Bone marrow (tissue), 2 donors: ENCODE results near the gene MVP.

Source experiments
- DNase-seq, 2 donors: peaks; one replicate each; lab custom pipeline; 2025; lab: John Stamatoyannopoulos, UW

The MVP gene

DNA sequence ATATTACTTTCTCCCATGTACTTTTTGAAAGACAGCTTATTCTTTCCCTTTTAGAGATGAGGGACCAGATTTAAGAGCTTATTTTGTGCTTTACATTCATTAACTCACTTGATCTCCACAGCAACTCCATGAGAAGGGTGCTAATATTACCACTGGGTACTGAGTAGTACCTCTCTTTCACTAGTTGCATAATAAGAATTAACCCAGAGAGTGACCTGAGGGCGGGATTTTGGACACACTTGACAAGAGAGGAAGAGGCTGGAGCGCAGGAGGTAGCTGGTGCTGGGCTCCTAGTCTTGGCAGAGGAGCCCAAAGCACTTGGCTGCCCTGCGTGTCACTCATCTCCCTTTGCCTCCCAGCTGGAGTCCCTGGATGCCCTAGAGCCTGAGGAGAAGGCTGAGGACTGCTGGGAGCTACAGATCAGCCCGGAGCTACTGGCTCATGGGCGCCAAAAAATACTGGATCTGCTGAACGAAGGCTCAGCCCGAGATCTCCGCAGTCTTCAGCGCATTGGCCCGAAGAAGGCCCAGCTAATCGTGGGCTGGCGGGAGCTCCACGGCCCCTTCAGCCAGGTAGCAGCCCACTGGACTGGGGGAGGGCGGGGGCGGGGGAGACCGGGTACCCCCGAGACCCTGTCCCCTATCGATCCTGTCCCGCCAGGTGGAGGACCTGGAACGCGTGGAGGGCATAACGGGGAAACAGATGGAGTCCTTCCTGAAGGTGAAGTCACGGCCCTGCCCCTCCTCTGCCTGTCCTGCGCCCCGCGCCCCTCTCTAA, 15.6 kb upstream of the MVP start:
- no peak for DNase-seq

DNA sequence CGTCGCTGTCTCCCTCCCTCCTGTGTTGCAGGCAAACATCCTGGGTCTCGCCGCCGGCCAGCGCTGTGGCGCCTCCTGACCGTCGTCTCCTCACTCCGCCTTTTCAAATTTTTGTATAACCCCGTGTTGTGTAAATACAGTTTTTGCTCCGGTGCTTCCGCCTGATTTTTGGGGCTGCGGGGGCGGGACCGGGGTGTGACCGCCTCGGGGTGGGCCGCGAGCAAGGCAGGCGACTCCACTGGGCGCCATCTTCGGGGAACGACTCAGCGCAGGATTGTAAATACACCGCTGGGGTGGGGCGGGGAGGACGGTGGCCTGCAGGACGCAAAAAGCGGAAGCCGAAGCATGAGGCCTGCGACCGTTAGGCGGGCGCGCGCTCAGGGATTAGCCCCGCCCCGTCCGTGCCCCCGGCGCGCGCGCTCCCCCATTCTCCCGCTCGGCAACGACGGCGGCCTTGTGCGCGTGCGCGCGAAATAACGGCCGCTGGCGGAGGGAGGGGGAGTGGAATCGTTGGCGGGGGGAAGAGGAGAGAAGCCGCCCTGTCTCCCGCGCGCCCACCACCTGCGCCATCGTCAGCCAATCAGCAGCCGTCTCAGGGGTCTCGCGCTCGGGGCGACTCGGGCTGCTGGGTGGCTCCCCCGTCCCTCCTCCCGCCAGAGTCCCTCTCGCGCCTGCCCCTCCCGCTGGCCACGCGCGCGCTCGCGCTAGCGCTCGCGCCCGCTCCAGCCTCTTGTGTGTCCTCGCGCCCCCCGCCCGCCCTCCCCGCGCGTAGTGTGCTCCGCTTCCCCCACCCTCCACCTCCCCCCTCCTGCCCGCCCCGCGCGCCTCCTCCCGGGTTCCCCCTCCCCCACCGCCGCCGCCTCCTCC, 14.8 kb upstream of the MVP start:
- peak; percentile 90 to 93 for DNase-seq

DNA sequence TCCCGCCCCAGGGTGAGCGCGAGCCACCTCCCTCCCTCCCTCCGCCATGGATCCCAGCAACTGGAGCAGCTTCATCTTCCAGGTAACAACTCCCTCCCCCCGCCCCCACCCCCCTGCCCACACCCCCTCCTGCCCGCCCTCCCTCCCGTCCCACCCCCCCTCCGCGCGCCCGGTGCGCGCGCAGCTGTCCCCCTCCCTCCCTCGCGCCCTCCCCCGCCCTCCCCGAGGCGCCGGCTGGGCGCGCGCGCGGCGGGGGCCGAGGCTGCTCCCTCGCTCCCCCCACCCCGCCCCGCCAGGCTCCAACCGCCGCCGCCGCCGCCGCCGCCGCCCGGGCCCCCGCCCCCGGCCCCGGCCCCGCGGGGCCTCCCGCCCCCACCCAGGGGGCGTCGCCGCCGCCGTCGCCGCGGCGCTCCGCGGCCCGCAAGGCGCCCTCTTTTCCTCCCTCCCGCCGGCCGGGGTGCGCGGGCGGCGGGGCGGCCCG, 14.1 kb upstream of the MVP start, which contains the start of gene MAZ:
Gene MAZ, plus strand, starts transcription at position 431 of the 481 bp plus-strand sequence. CDS start 173 bp downstream, outside the sequence.
- DNase-seq: no peak

DNA sequence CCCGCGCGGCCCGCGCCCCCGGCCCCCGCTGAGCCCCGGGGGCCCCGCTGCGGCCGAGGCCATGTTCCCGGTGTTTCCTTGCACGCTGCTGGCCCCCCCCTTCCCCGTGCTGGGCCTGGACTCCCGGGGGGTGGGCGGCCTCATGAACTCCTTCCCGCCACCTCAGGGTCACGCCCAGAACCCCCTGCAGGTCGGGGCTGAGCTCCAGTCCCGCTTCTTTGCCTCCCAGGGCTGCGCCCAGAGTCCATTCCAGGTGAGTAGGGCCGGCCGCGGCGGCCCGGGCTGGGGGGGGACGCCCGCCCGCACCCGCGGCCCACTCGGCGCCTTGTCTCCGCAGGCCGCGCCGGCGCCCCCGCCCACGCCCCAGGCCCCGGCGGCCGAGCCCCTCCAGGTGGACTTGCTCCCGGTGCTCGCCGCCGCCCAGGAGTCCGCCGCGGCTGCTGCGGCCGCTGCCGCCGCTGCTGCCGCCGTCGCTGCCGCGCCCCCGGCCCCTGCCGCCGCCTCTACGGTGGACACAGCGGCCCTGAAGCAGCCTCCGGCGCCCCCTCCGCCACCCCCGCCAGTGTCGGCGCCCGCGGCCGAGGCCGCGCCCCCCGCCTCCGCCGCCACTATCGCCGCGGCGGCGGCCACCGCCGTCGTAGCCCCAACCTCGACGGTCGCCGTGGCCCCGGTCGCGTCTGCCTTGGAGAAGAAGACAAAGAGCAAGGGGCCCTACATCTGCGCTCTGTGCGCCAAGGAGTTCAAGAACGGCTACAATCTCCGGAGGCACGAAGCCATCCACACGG, 13.4 kb upstream of the MVP start:
- no peak for DNase-seq

DNA sequence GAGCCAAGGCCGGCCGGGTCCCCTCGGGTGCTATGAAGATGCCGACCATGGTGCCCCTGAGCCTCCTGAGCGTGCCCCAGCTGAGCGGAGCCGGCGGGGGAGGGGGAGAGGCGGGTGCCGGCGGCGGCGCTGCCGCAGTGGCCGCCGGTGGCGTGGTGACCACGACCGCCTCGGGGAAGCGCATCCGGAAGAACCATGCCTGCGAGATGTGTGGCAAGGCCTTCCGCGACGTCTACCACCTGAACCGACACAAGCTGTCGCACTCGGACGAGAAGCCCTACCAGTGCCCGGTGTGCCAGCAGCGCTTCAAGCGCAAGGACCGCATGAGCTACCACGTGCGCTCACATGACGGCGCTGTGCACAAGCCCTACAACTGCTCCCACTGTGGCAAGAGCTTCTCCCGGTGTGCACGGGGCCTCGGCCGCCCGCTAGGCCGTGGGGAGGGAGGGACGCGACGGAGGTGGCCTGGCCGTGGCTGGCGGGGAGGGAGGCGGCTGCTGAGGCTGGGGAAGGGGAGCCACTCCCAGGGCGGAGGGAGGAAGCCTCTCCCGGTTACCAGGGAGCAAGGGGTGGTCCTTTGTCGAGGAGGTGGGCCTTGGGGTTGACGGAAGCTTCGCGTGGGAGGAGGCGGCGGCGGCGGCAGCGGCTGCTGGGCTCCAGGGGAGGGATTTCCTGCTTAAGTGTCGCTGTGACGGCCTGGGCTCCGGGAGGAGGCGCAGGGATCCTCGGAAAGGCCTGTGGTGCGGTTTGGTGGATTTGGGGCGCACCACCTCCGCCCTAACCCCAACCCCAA, 12.6 kb upstream of the MVP start:
- peak; percentile 84 to 95 for DNase-seq

DNA sequence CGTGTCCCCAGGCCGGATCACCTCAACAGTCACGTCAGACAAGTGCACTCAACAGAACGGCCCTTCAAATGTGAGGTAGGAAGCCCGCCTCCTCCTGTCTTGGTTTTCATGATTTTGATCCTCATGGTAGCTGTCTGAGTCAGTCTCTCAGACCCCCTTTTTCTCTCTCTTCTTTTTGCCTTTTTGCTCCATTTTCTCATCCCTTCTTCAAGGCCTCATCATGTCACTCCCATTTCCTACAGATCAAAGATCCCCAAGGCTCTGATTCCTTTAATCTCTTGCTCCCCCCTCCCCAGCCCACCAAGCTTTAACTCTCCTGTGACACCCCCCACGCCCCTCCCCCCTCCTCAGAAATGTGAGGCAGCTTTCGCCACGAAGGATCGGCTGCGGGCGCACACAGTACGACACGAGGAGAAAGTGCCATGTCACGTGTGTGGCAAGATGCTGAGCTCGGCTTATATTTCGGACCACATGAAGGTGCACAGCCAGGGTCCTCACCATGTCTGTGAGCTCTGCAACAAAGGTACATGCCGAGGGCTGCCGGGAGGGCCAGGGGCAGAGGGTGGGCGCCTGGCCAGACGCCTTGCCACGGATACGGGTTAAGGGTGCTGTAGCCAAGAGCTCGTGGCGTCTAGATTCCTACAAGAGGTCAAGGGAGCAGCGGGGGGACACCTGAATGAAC, 11.9 kb upstream of the MVP start:
- DNase-seq: no peak

DNA sequence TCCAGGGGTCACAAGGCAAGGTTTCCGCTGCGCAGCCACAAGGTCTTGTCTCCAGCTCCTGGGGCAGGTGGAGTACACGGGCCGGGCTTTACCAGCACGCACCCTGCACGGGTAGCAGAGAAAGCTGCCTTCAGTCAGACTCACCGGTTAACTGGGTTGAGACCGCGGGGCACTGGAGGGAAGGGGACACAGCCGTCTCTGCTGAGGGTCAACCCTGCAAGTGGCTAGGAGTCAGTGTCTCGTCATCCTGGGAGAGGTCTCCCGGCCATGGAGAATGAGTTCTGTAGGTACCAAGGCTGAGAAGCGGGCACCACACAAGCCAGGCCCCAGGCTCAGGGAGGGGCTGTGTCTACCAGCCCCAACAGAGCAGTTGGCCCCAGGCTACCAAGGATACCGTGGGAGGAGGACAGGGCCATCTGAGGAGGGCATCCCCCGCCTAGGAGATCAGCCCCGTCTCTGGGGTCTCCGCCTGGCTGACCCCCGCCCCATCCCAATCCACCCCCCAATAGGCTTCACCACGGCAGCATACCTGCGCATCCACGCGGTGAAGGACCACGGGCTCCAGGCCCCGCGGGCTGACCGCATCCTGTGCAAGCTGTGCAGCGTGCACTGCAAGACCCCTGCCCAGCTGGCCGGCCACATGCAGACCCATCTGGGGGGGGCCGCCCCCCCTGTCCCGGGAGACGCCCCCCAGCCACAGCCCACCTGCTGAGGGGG, 11.1 kb upstream of the MVP start:
- DNase-seq: no peak

DNA sequence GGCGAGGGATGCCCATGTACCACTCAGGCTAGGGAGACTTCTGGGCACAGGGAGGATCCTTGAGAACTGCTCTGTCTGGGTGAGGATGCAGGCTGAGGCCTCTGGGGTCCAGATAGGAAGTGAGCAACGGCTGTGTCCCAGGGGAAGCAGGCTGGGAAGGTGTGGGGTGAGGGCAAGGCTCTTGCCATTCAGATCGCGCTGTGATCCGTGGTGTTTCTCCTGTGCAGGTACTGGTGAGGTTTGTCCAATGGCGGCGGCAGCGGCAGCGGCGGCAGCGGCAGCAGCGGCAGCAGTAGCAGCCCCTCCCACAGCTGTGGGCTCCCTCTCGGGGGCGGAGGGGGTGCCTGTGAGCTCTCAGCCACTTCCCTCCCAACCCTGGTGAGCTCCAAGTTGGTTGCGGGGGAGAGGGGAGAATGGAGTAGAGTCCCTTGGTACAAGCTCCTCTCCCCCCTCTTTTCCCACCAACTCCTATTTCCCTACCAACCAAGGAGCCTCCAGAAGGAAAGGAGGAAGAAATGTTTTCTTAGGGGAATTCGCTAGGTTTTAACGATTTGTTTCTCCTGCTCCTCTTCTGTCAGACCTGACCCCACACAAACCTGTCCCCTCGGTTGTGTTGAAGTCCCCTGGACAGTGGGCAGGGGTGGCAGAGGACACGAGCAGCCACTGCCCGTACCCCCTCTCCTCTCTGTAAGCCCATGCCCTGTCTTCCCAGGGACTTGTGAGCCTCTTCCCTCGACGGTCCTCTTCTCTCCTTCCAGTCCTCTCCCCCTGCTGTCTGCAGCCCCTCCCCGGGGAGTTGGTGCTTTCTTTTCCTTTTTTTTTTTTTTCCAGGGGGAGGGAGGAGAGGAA, 10.2 kb upstream of the MVP start:
- no peak for DNase-seq

DNA sequence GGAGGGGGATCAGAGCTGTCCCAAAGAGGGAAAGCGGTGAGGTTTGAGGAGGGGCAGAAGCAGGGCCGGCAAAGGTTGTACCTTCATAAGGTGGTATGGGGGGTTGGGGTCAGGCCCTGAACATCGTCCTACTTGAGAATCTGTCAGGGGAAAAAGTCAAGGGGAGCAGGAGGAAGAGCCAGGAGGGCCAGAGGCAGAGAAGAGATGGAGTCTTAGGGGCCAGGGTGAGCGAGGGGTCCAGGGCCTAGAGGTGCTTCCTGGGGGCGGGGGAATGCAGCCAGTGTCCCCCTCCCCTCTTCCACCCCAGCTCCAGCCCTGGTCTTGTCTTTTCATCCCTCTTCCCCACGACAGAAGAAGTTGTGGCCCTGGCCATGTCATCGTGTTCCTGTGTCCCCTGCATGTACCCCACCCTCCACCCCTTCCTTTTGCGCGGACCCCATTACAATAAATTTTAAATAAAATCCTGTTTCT, 9.5 kb upstream of the MVP start:
- DNase-seq: no peak

DNA sequence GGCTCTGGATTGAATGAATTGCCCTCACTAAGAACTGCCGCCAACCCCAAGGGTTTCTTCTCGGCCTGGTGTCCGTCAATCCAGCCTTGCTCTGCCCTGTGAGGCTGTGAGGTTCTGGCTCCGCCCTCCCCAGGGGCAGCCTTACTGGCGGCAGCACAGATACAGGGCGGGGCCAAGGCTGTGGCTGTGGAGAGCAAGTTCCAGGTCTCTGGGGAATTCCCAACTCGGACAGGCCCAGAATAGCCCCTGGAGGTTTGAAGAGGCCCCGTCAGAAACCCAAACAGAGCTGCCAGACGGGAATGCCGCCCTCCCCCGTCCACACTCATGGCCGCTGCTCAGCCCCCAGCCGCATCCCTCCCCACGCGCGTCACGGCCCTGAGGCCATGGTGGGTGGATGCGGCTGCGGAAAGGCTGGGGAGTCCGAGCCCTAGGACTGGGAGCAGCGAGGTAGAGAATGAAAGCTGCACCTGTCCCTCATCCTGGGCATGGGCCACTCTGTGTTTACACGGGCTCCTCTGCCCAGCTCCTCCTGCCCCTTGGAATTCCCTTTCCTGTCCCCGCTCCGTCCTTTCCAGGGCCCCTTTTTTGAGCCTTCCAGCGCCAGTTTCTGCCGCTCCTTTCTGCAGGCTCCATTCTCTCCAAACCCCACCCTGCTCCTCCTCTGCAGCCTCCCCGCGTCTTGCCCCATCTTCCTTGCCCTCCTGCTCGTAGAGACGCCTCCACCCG, 8.9 kb upstream of the MVP start:
- peak in 1 of 2 donors; percentile 52 for DNase-seq

DNA sequence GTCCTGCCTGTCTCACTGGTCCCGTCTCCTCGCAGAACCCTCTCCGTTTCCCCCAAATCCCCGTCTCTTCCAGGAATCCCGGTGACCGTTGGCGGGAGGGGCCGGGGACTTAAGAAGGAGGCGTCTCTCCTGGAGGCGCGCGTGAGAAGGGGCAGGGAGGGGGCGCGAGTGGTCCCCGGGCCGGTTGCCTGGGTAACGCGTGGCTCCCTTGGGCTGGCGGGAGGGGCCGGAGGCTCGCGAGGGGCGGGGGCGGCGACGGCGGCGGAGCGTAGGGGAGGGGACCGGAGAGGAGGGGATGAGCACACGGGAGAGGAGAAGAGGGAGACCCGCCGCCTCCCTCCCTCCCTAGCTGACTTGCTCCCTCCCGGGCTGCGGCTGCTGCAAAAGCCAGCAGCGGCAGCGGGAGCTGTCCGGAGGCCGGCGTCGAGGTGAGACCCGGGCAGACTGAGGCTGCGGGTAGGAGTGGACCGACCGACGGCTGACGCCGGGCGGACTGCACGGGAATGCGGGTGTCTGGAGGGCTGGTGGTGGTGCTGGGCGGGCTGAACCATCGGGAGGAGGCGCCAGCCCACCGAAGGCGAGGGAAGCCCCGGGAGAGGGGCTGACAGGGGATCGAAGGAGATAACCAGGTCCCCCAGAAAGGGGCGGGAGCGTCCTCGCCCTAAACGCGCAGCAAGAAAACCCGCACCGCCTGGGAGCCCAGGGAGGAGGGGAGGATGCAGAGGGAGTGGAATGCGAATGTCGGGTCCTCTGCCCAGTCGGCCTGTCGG, 8.2 kb upstream of the MVP start, which contains the start of gene PRRT2:
Gene PRRT2, plus strand, starts transcription at position 298 of the 770 bp plus-strand sequence. CDS start 862 bp downstream, outside the sequence.
- no peak for DNase-seq

DNA sequence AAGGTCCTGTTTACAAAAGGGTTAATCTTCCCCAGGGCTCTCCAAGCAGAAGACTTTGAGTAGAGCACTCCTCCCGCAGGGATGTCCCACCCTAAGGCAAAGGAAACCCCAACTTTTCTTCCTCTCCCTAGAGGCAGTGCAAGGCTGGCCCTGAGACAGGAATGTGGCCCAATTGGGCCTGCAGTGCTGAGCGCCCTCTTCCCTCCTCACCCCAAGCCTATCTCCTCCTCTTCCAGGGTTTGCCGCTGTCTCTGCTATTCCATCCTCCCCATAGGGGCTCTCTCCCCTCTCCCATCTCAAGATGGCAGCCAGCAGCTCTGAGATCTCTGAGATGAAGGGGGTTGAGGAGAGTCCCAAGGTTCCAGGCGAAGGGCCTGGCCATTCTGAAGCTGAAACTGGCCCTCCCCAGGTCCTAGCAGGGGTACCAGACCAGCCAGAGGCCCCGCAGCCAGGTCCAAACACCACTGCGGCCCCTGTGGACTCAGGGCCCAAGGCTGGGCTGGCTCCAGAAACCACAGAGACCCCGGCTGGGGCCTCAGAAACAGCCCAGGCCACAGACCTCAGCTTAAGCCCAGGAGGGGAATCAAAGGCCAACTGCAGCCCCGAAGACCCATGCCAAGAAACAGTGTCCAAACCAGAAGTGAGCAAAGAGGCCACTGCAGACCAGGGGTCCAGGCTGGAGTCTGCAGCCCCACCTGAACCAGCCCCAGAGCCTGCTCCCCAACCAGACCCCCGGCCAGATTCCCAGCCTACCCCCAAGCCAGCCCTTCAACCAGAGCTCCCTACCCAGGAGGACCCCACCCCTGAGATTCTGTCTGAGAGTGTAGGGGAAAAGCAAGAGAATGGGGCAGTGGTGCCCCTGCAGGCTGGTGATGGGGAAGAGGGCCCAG, 7.3 kb upstream of the MVP start:
- DNase-seq: no peak

DNA sequence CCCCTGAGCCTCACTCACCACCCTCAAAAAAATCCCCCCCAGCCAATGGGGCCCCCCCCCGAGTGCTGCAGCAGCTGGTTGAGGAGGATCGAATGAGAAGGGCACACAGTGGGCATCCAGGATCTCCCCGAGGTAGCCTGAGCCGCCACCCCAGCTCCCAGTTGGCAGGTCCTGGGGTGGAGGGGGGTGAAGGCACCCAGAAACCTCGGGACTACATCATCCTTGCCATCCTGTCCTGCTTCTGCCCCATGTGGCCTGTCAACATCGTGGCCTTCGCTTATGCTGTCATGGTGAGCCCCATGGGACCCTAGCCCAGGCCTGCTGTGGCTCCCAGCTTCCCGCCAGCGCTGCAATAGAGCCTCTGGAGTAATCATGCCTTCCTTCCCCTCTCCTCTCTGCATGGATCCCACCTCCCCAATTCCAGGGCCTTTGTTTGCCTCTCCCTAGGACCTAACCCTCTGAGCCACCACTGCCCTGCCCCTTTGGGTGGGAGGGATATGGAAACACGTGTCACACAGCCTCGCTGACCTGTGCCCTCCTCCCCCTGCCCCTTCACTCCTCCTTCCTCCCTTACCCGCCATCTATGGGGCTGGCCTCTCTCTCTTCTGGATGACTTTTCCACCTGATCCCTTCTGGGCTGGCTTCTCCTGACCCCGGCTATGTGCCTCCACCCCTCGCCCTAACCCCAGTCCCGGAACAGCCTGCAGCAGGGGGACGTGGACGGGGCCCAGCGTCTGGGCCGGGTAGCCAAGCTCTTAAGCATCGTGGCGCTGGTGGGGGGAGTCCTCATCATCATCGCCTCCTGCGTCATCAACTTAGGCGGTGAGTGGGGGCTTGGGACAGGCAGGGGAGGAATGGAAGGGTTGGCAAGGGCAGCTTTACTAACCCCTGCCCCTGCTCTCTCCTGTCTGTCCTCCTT, 6.4 kb upstream of the MVP start:
- no peak for DNase-seq

DNA sequence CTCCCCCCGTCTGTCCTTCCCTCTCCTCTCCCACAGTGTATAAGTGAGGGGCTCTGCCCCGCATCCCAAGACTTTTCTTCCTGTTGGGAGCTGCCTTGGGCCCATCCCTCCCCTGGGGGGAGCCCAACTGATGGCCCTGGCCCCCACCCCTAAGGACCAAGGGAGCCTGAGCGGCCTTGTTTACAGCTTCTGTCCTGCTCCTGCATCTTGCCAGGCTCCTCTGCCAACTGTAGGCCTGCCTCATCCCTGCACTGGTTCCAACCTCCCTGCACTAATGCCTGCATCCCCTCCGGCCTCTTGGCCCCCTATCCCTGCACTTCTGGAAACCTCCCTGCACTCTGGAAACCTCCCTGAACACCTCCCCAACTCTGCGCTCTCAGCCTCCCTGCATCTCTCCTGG, 5.7 kb upstream of the MVP start:
- no peak for DNase-seq

DNA sequence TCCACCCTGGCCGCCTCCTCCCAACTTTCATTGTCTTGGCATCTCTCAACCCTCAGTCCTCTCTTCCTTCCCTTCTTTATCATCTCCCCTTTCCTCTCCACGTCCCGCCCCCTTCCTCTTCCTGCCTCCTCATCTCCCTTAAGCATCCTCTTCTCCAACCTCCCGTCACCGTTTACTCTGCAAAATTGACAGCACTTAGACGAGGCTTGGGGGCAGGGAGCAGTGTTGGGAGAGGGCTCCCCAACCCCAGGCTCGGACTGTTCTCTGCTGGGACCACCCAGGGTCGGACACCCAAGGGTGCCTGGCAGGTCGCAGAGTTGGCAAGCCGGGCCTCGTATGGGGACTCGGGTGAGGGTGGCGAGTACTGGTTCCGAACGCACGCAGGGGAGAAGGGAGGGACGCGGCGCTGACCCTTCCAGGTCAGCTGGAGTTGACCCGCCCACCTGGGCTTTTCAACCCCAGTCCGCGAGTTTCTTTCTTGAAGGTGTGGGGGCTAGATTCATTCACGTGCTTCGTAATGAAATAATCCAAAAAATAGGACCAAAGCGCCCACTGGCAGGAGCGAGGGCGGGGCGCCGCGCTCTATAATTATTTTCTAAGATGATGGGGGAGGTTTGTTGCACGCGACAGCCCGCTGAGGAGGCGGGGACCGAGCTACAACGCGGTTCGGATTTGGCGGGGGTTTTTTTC, 5.1 kb upstream of the MVP start:
- DNase-seq: no peak
